HG03066 (cell line): Measurements from ENCODE around the gene SEC16B.

Experiments used
- ATAC-seq: cut with Tn5 transposase; IDR thresholded peaks from one replicate; pipeline ENCODE4 v1.9.1; 2021; ENCODE audit warnings: low read depth; ENCODE audit not compliant: unreplicated experiment

SEC16B gene

GRCh38 chr1:177945943-177946650 lies 23.8 kb downstream of the SEC16B start:
- ATAC-seq: peak; percentile 74

- ATAC-seq: no peak
These were observed 25.6 kb downstream of the SEC16B start for GRCh38 chr1:177944016-177944949.

GRCh38 chr1:177941976-177942375 lies 27.9 kb downstream of the SEC16B start:
- ATAC-seq: no peak

- ATAC-seq: no peak
These were observed 29.2 kb downstream of the SEC16B start for GRCh38 chr1:177940682-177941081.

- ATAC-seq: no peak
These were observed 31.9 kb downstream of the SEC16B start for GRCh38 chr1:177937931-177938330.

- ATAC-seq: no peak
These were observed 32.6 kb downstream of the SEC16B start for GRCh38 chr1:177937174-177937770.

GRCh38 chr1:177935638-177936415 lies 34.0 kb downstream of the SEC16B start:
- no peak for ATAC-seq

GRCh38 chr1:177934927-177935326 lies 34.9 kb downstream of the SEC16B start:
- no peak for ATAC-seq

GRCh38 chr1:177934461-177934860 lies 35.4 kb downstream of the SEC16B start:
- ATAC-seq: no peak

- ATAC-seq: no peak
These were observed 36.0 kb downstream of the SEC16B start for GRCh38 chr1:177933881-177934280.

- no peak for ATAC-seq
These were observed 37.7 kb downstream of the SEC16B start for GRCh38 chr1:177932123-177932522.

GRCh38 chr1:177928952-177929351 lies 40.9 kb downstream of the SEC16B start:
- no peak for ATAC-seq

- ATAC-seq: no peak
These were observed 41.7 kb downstream of the SEC16B start for GRCh38 chr1:177928194-177928593.

- ATAC-seq: no peak
These were observed 42.7 kb downstream of the SEC16B start for GRCh38 chr1:177927021-177927596.

- no peak for ATAC-seq
These were observed 43.7 kb downstream of the SEC16B start for GRCh38 chr1:177926201-177926600.

- ATAC-seq: no peak
These were observed 44.9 kb downstream of the SEC16B start for GRCh38 chr1:177925006-177925405.

GRCh38 chr1:177923441-177923840 lies 46.4 kb downstream of the SEC16B start:
- ATAC-seq: no peak

- ATAC-seq: no peak
These were observed 47.6 kb downstream of the SEC16B start for GRCh38 chr1:177922209-177922608.

- no peak for ATAC-seq
These were observed 48.3 kb downstream of the SEC16B start for GRCh38 chr1:177921590-177921989.

- no peak for ATAC-seq
These were observed 49.8 kb downstream of the SEC16B start for GRCh38 chr1:177920091-177920490.
